Superior temporal gyrus (tissue), 1 donor: ENCODE results near the gene ZNF438.
"Not testable (repeated sequence)": the region's sequence is repeated elsewhere in the genome, so short reads cannot be mapped to it uniquely, and the experiment has no call there.

ENCODE experiments used
- DNase-seq: peaks from one replicate; pipeline ENCODE4 v3.0.0-alpha.2; 2016; ENCODE audit errors: extremely low spot score

ZNF438 gene

GRCh38 chr10:30943451-30943850 is 88.2 kb downstream of the ZNF438 start:
- no peak for DNase-seq

- no peak for DNase-seq
These were observed 91.4 kb downstream of the ZNF438 start for GRCh38 chr10:30940256-30940655.

- no peak for DNase-seq
These were observed 91.9 kb downstream of the ZNF438 start for GRCh38 chr10:30939643-30940251.

GRCh38 chr10:30935078-30935477 is 96.6 kb downstream of the ZNF438 start:
- DNase-seq = no peak

GRCh38 chr10:30931094-30931493 is 100.6 kb downstream of the ZNF438 start:
- DNase-seq = no peak

GRCh38 chr10:30929901-30930520 is 101.7 kb downstream of the ZNF438 start:
- DNase-seq = no peak

GRCh38 chr10:30929311-30929729 is 102.3 kb downstream of the ZNF438 start:
- not testable (repeated sequence) for DNase-seq

- no peak for DNase-seq
These were observed 102.9 kb downstream of the ZNF438 start for GRCh38 chr10:30928742-30929141.

- no peak for DNase-seq
These were observed 113.0 kb downstream of the ZNF438 start for GRCh38 chr10:30918651-30919050.

GRCh38 chr10:30917789-30918188 is 113.9 kb downstream of the ZNF438 start:
- DNase-seq = no peak

GRCh38 chr10:30917067-30917466 is 114.6 kb downstream of the ZNF438 start:
- DNase-seq = no peak

- no peak for DNase-seq
These were observed 116.5 kb downstream of the ZNF438 start for GRCh38 chr10:30915146-30915545.

GRCh38 chr10:30911303-30911863 is 120.3 kb downstream of the ZNF438 start:
- no peak for DNase-seq

- no peak for DNase-seq
These were observed 128.1 kb downstream of the ZNF438 start for GRCh38 chr10:30903397-30904138.

GRCh38 chr10:30902621-30903396 is 128.9 kb downstream of the ZNF438 start:
- no peak for DNase-seq

- not testable (repeated sequence) for DNase-seq
These were observed 130.2 kb downstream of the ZNF438 start for GRCh38 chr10:30901487-30901886.

- no peak for DNase-seq
These were observed 132.7 kb downstream of the ZNF438 start for GRCh38 chr10:30898964-30899363.

GRCh38 chr10:30897547-30897946 is 134.1 kb downstream of the ZNF438 start:
- no peak for DNase-seq

- DNase-seq = no peak
These were observed 134.6 kb downstream of the ZNF438 start for GRCh38 chr10:30897048-30897447.

GRCh38 chr10:30894221-30894620 is 137.4 kb downstream of the ZNF438 start:
- no peak for DNase-seq

- no peak for DNase-seq
These were observed 138.5 kb downstream of the ZNF438 start for GRCh38 chr10:30893208-30893607.

GRCh38 chr10:30887839-30888238 is 143.8 kb downstream of the ZNF438 start:
- no peak for DNase-seq
